Measurements from ENCODE around the gene RNF43. TPM values are rescaled to one million over a fixed set of nuclear protein-coding genes. Genes with fewer than 3 reads are reported as not detected.

The RNF43 gene
- total and polyA plus RNA-seq, 2 of the 13 experiments (the other 11 are each of a cell fraction or from before 2014, with no cell fraction given) = 31.0 to 53.4 TPM

GRCh38 chr17:58455491-58455890, 38.2 kb upstream of the RNF43 start:
- no peak overlapping the region for H3K9ac ChIP-seq (ENCODE audit: insufficient read depth, low read depth, low read length)
- no peak overlapping the region for H3K4me3 ChIP-seq (replicated peaks in 1 of 3; ENCODE audit: insufficient read depth in 1 of 3, low read depth in 2 of 3, low read length in 3 of 3)
- intact Hi-C loops (cut with micrococcal nuclease; ENCODE audit: unreplicated experiment) (no loop called here), in situ Hi-C loops (cut with HindIII; ENCODE audit: extremely low pct_ligation_motif_present, low pct_unique_long_range_greater_than_20kb) (loop anchor here (25.0 kb wide), 1 partner anchor 418 kb away; no protein-coding TSS in a partner anchor)
- FAIRE-seq (no peak), ATAC-seq (no peak), DNase-seq (ENCODE audit: low spot score) (no peak)
- ChIA-PET POLR2A (no interaction called here), CTCF (ENCODE audit: low intra/inter-chr PET ratio, low total read pairs) (no interaction called here)
- no peaks in the 10 kb centered on the region for H3K9me3 ChIP-seq (ENCODE audit: low read length)
- H3K4me1 ChIP-seq (ENCODE audit: insufficient read depth, low read length) = peaks cover 27% of the 10 kb centered on the region; the same call in 1 of the 2 replicates
- BruUV-seq (replicated peaks) = no TSS peak
- H3K27ac ChIP-seq (ENCODE audit: extremely low read length, insufficient read depth, low read length) = no peak overlapping the region
- H2AFZ ChIP-seq (ENCODE audit: low read length) = no peak overlapping the region
- H3K27me3 ChIP-seq (ENCODE audit: control insufficient read depth in 1 of 2, insufficient read depth in 2 of 2, low read length in 2 of 2) = no peaks in the 10 kb centered on the region
- no peaks in the 10 kb centered on the region for H4K20me1 ChIP-seq (ENCODE audit: insufficient read depth, low read length)
- no peak overlapping the region for H3K4me2 ChIP-seq (ENCODE audit: low read depth, low read length)
- H3K36me3 ChIP-seq (replicated peaks in 1 of 2; ENCODE audit: control insufficient read depth in 1 of 2, insufficient read depth in 2 of 2, low read length in 2 of 2) = no peaks in the 10 kb centered on the region
- H3K79me2 ChIP-seq (ENCODE audit: insufficient read depth, low read length) = no peaks in the 10 kb centered on the region
- no peak for TF ChIP-seq ZNF564 (CRISPR knock-in tag; IDR thresholded peaks at IDR 0.05)
- TF ChIP-seq ZNF33A (CRISPR knock-in tag; IDR thresholded peaks at IDR 0.05; ENCODE audit: borderline replicate concordance) = no peak
- TF ChIP-seq ZNF878 (CRISPR knock-in tag; IDR thresholded peaks at IDR 0.05) = no peak
- TF ChIP-seq ZBED4 (CRISPR knock-in tag; IDR thresholded peaks at IDR 0.05; ENCODE audit: borderline replicate concordance) = no peak
- TF ChIP-seq XBP1 (CRISPR knock-in tag; IDR thresholded peaks at IDR 0.05) = no peak
- no peak for TF ChIP-seq ZNF451 (CRISPR knock-in tag; IDR thresholded peaks at IDR 0.05)
- no peak for TF ChIP-seq PHF21A (CRISPR knock-in tag; IDR thresholded peaks at IDR 0.05)
- TF ChIP-seq ZNF549 (CRISPR knock-in tag; IDR thresholded peaks at IDR 0.05) = no peak
- TF ChIP-seq CREB1 (IDR thresholded peaks at IDR 0.05) = no peak
- TF ChIP-seq CREB1 (CRISPR knock-in tag; IDR thresholded peaks at IDR 0.05) = no peak
- TF ChIP-seq ZNF670 (CRISPR knock-in tag; IDR thresholded peaks at IDR 0.05; ENCODE audit: borderline replicate concordance) = no peak
- no peak for TF ChIP-seq ZNF251 (CRISPR knock-in tag; IDR thresholded peaks at IDR 0.05)
- TF ChIP-seq SMC3 (IDR thresholded peaks at IDR 0.05; ENCODE audit: low read length) = no peak
- TF ChIP-seq MYC (CRISPR knock-in tag; IDR thresholded peaks at IDR 0.05; ENCODE audit: borderline replicate concordance) = no peak
- no peak for TF ChIP-seq RFX1 (IDR thresholded peaks at IDR 0.05)
- TF ChIP-seq MXD3 (CRISPR knock-in tag; IDR thresholded peaks at IDR 0.05) = no peak
- TF ChIP-seq TP53 (CRISPR knock-in tag; conservative IDR thresholded peaks at IDR 0.05) = no peak
- TF ChIP-seq ZNF335 (CRISPR knock-in tag; IDR thresholded peaks at IDR 0.05) = no peak
- TF ChIP-seq ARNTL (CRISPR knock-in tag; IDR thresholded peaks at IDR 0.05) = no peak
- no peak for TF ChIP-seq HNRNPH1 (optimal IDR thresholded peaks at IDR 0.05; ENCODE audit: low read depth, low read length)
- no peak for TF ChIP-seq SMAD3 (CRISPR knock-in tag; IDR thresholded peaks at IDR 0.05)
